ENCODE results near the gene TAOK2.
"Not testable (repeated sequence)": the region's sequence is repeated elsewhere in the genome, so short reads cannot be mapped to it uniquely, and the experiment has no call there.

Gene TAOK2

GRCh38 chr16:29951625-29952365 lies 21.9 kb upstream of the TAOK2 start:
- Histone ChIP-seq H3K36me3 (ENCODE audit: control insufficient read depth, low read length) (no peaks in the 10 kb centered on the region), H3K79me2 (ENCODE audit: control insufficient read depth, low read length) (no peaks in the 10 kb centered on the region), H3K9me3 (ENCODE audit: control insufficient read depth, insufficient read depth, low read length) (no peaks in the 10 kb centered on the region), H3K27ac (ENCODE audit: low read depth, low read length) (no peak overlapping the region), H3K9me2 (replicated peaks; ENCODE audit: control insufficient read depth, low read length) (no peaks in the 10 kb centered on the region), H3K27me3 (ENCODE audit: control insufficient read depth, low read length) (no peaks in the 10 kb centered on the region), H3K4me3 (ENCODE audit: low read length) (no peak overlapping the region), H4K20me1 (ENCODE audit: control insufficient read depth, insufficient read depth, low read depth, low read length) (no peaks in the 10 kb centered on the region), H3K4me2 (ENCODE audit: low read length) (no peak overlapping the region), H3K4me1 (ENCODE audit: control insufficient read depth, low read length) (peaks cover 14% of the 10 kb centered on the region), H3F3A (ENCODE audit: control insufficient read depth, insufficient read depth) (no peaks in the 10 kb centered on the region)
- TF ChIP-seq EZH2phosphoT487 (IDR thresholded peaks at IDR 0.05; ENCODE audit: borderline replicate concordance, low read length), result no peak
- TF ChIP-seq CTCF (IDR thresholded peaks at IDR 0.05; ENCODE audit: low read depth, low read length, poor library complexity, severe bottlenecking), result no peak

DNA sequence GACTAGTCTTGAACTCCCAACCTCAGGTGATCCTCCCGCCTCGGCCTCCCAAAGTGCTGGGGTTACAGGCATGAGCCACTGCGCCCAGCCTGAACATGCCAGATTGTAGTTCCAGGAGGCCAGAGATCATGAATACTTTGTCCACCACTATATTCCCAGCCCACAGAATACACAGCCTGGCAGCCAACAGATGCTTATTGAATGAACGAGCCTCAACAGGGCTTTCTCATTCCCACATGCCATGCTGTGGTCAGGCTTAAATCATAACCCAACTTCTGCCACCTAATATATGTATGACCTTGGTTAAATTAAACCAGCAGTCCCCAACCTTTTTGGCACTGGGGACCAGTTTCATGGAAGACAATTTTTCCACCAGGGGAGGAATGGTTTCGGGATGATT lies 14.9 kb upstream of the TAOK2 start:
- Histone ChIP-seq H3F3A (ENCODE audit: control insufficient read depth, insufficient read depth) (no peaks in the 10 kb centered on the region), H3K79me2 (ENCODE audit: control insufficient read depth, low read length) (peaks cover 6% of the 10 kb centered on the region; the same call in 1 of the 2 replicates), H3K9me2 (replicated peaks; ENCODE audit: control insufficient read depth, low read length) (no peaks in the 10 kb centered on the region), H3K4me1 (ENCODE audit: control insufficient read depth, low read length) (peaks cover 32% of the 10 kb centered on the region), H3K36me3 (ENCODE audit: control insufficient read depth, low read length) (no peaks in the 10 kb centered on the region), H3K4me2 (ENCODE audit: low read length) (no peak overlapping the region), H4K20me1 (ENCODE audit: control insufficient read depth, insufficient read depth, low read depth, low read length) (no peaks in the 10 kb centered on the region), H3K4me3 (ENCODE audit: low read length) (no peak overlapping the region), H3K27ac (ENCODE audit: low read depth, low read length) (no peak overlapping the region), H3K27me3 (ENCODE audit: control insufficient read depth, low read length) (no peaks in the 10 kb centered on the region), H3K9me3 (ENCODE audit: control insufficient read depth, insufficient read depth, low read length) (no peaks in the 10 kb centered on the region)
- no peak for TF ChIP-seq CTCF (IDR thresholded peaks at IDR 0.05; ENCODE audit: low read depth, low read length, poor library complexity, severe bottlenecking)
- no peak for TF ChIP-seq EZH2phosphoT487 (IDR thresholded peaks at IDR 0.05; ENCODE audit: borderline replicate concordance, low read length)

- TF ChIP-seq CTCF (IDR thresholded peaks at IDR 0.05; ENCODE audit: low read depth, low read length, poor library complexity, severe bottlenecking), result no peak
- TF ChIP-seq EZH2phosphoT487 (IDR thresholded peaks at IDR 0.05; ENCODE audit: borderline replicate concordance, low read length), result no peak
- no peak overlapping the region for H3K4me3 ChIP-seq (ENCODE audit: low read length)
- peaks cover 32% of the 10 kb centered on the region for H3K4me1 ChIP-seq (ENCODE audit: control insufficient read depth, low read length)
- no peaks in the 10 kb centered on the region for H3F3A ChIP-seq (ENCODE audit: control insufficient read depth, insufficient read depth)
- no peaks in the 10 kb centered on the region for H3K9me2 ChIP-seq (replicated peaks; ENCODE audit: control insufficient read depth, low read length)
- peaks cover 6% of the 10 kb centered on the region; the same call in 1 of the 2 replicates for H3K79me2 ChIP-seq (ENCODE audit: control insufficient read depth, low read length)
- H3K9me3 ChIP-seq (ENCODE audit: control insufficient read depth, insufficient read depth, low read length), result no peaks in the 10 kb centered on the region
- no peaks in the 10 kb centered on the region for H3K27me3 ChIP-seq (ENCODE audit: control insufficient read depth, low read length)
- H3K4me2 ChIP-seq (ENCODE audit: low read length), result no peak overlapping the region
- H4K20me1 ChIP-seq (ENCODE audit: control insufficient read depth, insufficient read depth, low read depth, low read length), result no peaks in the 10 kb centered on the region
- no peak overlapping the region for H3K27ac ChIP-seq (ENCODE audit: low read depth, low read length)
- H3K36me3 ChIP-seq (ENCODE audit: control insufficient read depth, low read length), result no peaks in the 10 kb centered on the region
These were observed 14.4 kb upstream of the TAOK2 start for GRCh38 chr16:29959293-29959692.

DNA sequence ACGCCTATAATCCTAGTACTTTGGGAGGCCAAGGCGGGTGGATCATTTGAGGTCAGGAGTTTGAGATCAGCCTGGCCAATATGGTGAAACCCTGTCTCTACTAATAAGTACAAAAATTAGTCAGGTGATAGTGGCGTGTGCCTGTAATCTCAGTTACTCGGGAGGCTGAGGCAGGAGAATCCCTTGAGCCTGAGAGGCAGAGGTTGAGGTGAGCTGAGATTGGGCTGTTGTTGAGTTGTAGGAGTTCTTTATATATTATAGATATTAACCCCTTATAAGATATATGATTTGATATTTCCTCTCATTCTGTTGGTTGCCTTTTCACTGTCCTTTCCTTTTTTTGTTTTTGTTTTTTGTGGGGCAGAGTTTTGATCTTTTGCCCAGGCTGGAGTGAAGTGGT lies 13.8 kb upstream of the TAOK2 start:
- H3K4me2 ChIP-seq (ENCODE audit: low read length); H3K9me3 ChIP-seq (ENCODE audit: control insufficient read depth, insufficient read depth, low read length); H3K9me2 ChIP-seq (replicated peaks; ENCODE audit: control insufficient read depth, low read length); H4K20me1 ChIP-seq (ENCODE audit: control insufficient read depth, insufficient read depth, low read depth, low read length); H3F3A ChIP-seq (ENCODE audit: control insufficient read depth, insufficient read depth); H3K36me3 ChIP-seq (ENCODE audit: control insufficient read depth, low read length); H3K4me3 ChIP-seq (ENCODE audit: low read length); H3K27ac ChIP-seq (ENCODE audit: low read depth, low read length); H3K27me3 ChIP-seq (ENCODE audit: control insufficient read depth, low read length); H3K79me2 ChIP-seq (ENCODE audit: control insufficient read depth, low read length): not testable (repeated sequence)
- peaks cover 28% of the 10 kb centered on the region for H3K4me1 ChIP-seq (ENCODE audit: control insufficient read depth, low read length)

Measured in DOHH2 (cell line).